Kidney (tissue), 14 donors: Measurements from ENCODE around the gene SULT1C4. TPM values are rescaled to one million over a fixed set of nuclear protein-coding genes. Genes with fewer than 3 reads are reported as not detected.

Experiments used
- DNase-seq, 5 donors: peaks; one replicate each; pipeline ENCODE4 v3.0.0-alpha.2; 2013 to 2020
- FAIRE-seq: peaks from 2 replicates; lab custom pipeline; 2012; peaks lifted over from hg19 to GRCh38; lab: Jason Lieb, UNC
- H3K27ac ChIP-seq, 2 donors: one replicate each; pipeline ENCODE4 v1.7.0; 2013; ENCODE audit warnings: low read depth in 2 of 2, low read length in 2 of 2, inconsistent platforms in 1 of 2
- H3K27me3 ChIP-seq: one replicate; pipeline ENCODE4 v1.7.1; 2013; ENCODE audit warnings: low read length, inconsistent platforms; ENCODE audit not compliant: control insufficient read depth, insufficient read depth
- H3K36me3 ChIP-seq, 3 donors: one replicate each; pipeline versions ENCODE4 v1.7.0 to v1.7.1; 2013; ENCODE audit warnings: low read length in 3 of 3, control low read depth in 1 of 3, inconsistent platforms in 1 of 3; ENCODE audit not compliant: insufficient read depth in 3 of 3, control insufficient read depth in 2 of 3
- H3K4me1 ChIP-seq, 3 donors: one replicate each; pipeline versions ENCODE4 v1.7.0 to v1.7.1; 2013; ENCODE audit warnings: low read length in 3 of 3, inconsistent platforms in 1 of 3, low read depth in 1 of 3; ENCODE audit not compliant: control insufficient read depth in 2 of 3, insufficient read depth in 2 of 3
- H3K4me3 ChIP-seq, 3 donors: one replicate each; pipeline versions ENCODE4 v1.7.0 to v1.8.1; 2013; ENCODE audit warnings: low read length in 3 of 3, control low read depth in 1 of 3, inconsistent platforms in 1 of 3
- H3K9ac ChIP-seq, 3 donors: one replicate each; pipeline versions ENCODE4 v1.7.0 to v1.7.1; 2013; ENCODE audit warnings: low read length in 3 of 3, control low read depth in 1 of 3, inconsistent platforms in 1 of 3
- H3K9me3 ChIP-seq, 3 donors: one replicate each; pipeline versions ENCODE4 v1.7.0 to v1.7.1; 2013; ENCODE audit warnings: low read length in 3 of 3, control low read depth in 1 of 3, inconsistent platforms in 1 of 3; ENCODE audit not compliant: control insufficient read depth in 2 of 3, insufficient read depth in 1 of 3
- CTCF ChIP-seq: IDR thresholded peaks from 3 replicates; pipeline ENCODE4 v1.5.1; 2012; ENCODE audit warnings: mild to moderate bottlenecking, moderate library complexity, borderline replicate concordance; ENCODE audit not compliant: insufficient read depth; ENCODE audit errors: extremely low read depth
- intact Hi-C: fragments of 100-400 bp; cut with DNase I; formaldehyde crosslinking; loops from one replicate; pipeline ENCODE4 v1.11.1; 2022
- polyA plus RNA-seq: library from polyadenylated mRNA; stranded (reverse); fragments of 350-450 nt; fragmentation: Illumina TruSeq; extraction: RNeasy Lipid Tissue Mini Kit (QIAGEN cat#74804); gene quantifications from one replicate; pipeline ENCODE4 v1.2.3, GENCODE V29; 2014; ENCODE audit warnings: low read depth, low replicate concordance; ENCODE audit not compliant: insufficient read depth
- total RNA-seq: library from RNA; stranded (reverse); fragmentation: NEBNext Ultra II Directional; extraction: Animal tissue kit (Norgen Biotek cat#: 25700); gene quantifications from one replicate; pipeline ENCODE4 v1.2.1, GENCODE V29; 2021
- donor health status: control.
- donor health status: control.
- donor health status: control.
- donor health status: control.
- donor health status: control.
- donor health status: DM: yes; HTN: yes; CAD: no.
- donor health status: Normal renal cell carcinoma (clear cell type).

Gene SULT1C4
- total and polyA plus RNA-seq, 2 donors from 2014 or later, result 7.1 to 24.7 TPM

- Histone ChIP-seq H3K36me3 (no peaks in the 10 kb centered on the region), H3K27me3 (no peaks in the 10 kb centered on the region), H3K9me3 (peaks cover 0 to 3% (median 0%) of the 10 kb centered on the region in 3 donors), H3K9ac (no peak overlapping the region), H3K27ac (no peak overlapping the region), H3K4me3 (no peak overlapping the region), H3K4me1 (no peaks in the 10 kb centered on the region)
- no peak for TF ChIP-seq CTCF
- intact Hi-C loops, result no loop called here
- DNase-seq (no peak), FAIRE-seq (no peak)
Observed at GRCh38 chr2:108369153-108369552, 8.6 kb upstream of the SULT1C4 start.

- Histone ChIP-seq H3K4me1 (no peaks in the 10 kb centered on the region), H3K27ac (no peak overlapping the region), H3K27me3 (no peaks in the 10 kb centered on the region), H3K36me3 (no peaks in the 10 kb centered on the region), H3K9me3 (no peaks in the 10 kb centered on the region), H3K4me3 (no peak overlapping the region), H3K9ac (no peak overlapping the region)
- FAIRE-seq (no peak), DNase-seq (no peak)
- intact Hi-C loops, result no loop called here
- no peak for TF ChIP-seq CTCF
Observed at GRCh38 chr2:108370080-108370479, 7.7 kb upstream of the SULT1C4 start.

GRCh38 chr2:108376774-108377173 is 980 bp upstream of the SULT1C4 start:
- DNase-seq, result no peak
- Histone ChIP-seq H3K36me3 (peaks cover 0 to 3% (median 3%) of the 10 kb centered on the region in 3 donors), H3K4me3 (no peak overlapping the region), H3K4me1 (peaks cover 0 to 9% (median 7%) of the 10 kb centered on the region in 3 donors), H3K27me3 (no peaks in the 10 kb centered on the region), H3K9ac (no peak overlapping the region), H3K9me3 (no peaks in the 10 kb centered on the region), H3K27ac (peak overlapping the region; percentile 30 to 90)
- intact Hi-C loops, result no loop called here
- FAIRE-seq, result no peak
- no peak for TF ChIP-seq CTCF

GRCh38 chr2:108377401-108377800 is 353 bp upstream of the SULT1C4 start:
- TF ChIP-seq CTCF, result no peak
- H3K36me3 ChIP-seq, result peaks cover 0 to 7% (median 3%) of the 10 kb centered on the region in 3 donors
- peaks cover 0 to 9% (median 7%) of the 10 kb centered on the region in 3 donors for H3K4me1 ChIP-seq
- no peak for FAIRE-seq
- DNase-seq, result no peak
- H3K4me3 ChIP-seq, result peak overlapping the region; percentile 70 to 92 (median 82)
- peak overlapping the region; percentile 30 to 90 for H3K27ac ChIP-seq
- H3K27me3 ChIP-seq, result no peaks in the 10 kb centered on the region
- intact Hi-C loops, result no loop called here
- peak overlapping the region; percentile 22 to 94 (median 83) for H3K9ac ChIP-seq
- H3K9me3 ChIP-seq, result no peaks in the 10 kb centered on the region
